Measurements from ENCODE around the gene SPINK6.

Gene SPINK6

DNA sequence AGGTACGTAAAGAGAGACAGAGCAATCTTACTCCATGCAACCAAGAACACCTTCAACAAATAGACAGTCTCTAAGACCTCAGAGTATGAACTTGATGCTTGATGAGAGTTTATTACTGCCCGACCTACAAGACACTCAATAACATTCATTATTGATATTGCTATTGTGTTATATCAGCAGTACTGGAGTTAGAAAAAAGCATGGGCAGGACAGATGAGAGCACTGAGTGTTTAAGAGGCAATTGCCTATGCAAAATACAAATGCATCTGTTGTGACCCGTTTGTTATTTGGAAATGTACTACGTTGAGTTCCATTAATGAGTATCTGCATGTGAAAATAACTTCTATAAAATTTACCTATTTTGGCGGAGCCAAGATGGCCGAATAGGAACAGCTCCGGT is 27.4 kb downstream of the SPINK6 start:
- in situ Hi-C loops (cut with MboI; ENCODE audit: low sequenced_read_pairs, unreplicated experiment): no loop called here
- no peak for TF ChIP-seq CTCF (IDR thresholded peaks at IDR 0.05; ENCODE audit: borderline replicate concordance, control extremely low read depth, extremely low read depth, insufficient read depth, missing control alignments)
- no peak for DNase-seq (ENCODE audit: low spot score)

- in situ Hi-C loops (cut with MboI; ENCODE audit: low sequenced_read_pairs, unreplicated experiment): no loop called here
Observed at GRCh38 chr5:148237785-148238417, 35.1 kb downstream of the SPINK6 start.

DNA sequence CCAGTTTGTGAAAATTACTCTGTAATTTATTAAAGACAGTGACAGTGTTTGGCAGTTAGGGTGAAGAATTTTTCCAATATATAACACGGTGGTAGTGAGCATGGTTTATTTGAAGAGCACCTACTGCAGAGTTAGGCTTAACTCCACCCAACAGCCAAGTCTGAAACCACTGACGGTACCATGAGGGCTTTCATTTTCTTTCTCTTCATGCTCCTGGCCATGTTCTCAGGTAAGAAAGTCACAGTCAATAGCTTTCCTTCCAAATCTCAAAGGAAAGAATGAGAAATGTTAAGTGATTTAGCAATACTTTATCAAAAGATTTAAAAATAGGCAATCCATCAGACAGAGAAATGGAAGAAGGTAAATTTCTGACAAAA is 35.6 kb downstream of the SPINK6 start, which contains the start of gene MARCOL:
MARCOL (plus strand) TSS at position 108 of the 377 bp plus-strand sequence; CDS start at position 181, 73 bp downstream.
- TF ChIP-seq CTCF (IDR thresholded peaks at IDR 0.05; ENCODE audit: borderline replicate concordance, control extremely low read depth, extremely low read depth, insufficient read depth, missing control alignments): no peak
- no peak for DNase-seq (ENCODE audit: low spot score)
- in situ Hi-C loops (cut with MboI; ENCODE audit: low sequenced_read_pairs, unreplicated experiment): no loop called here

More at GRCh38 chr5:148237785-148238417, 35.1 kb downstream of the SPINK6 start:
- TF ChIP-seq CTCF (IDR thresholded peaks at IDR 0.05; ENCODE audit: borderline replicate concordance, control extremely low read depth, extremely low read depth, insufficient read depth, missing control alignments): no peak
- no peak for DNase-seq (ENCODE audit: low spot score)

DNA sequence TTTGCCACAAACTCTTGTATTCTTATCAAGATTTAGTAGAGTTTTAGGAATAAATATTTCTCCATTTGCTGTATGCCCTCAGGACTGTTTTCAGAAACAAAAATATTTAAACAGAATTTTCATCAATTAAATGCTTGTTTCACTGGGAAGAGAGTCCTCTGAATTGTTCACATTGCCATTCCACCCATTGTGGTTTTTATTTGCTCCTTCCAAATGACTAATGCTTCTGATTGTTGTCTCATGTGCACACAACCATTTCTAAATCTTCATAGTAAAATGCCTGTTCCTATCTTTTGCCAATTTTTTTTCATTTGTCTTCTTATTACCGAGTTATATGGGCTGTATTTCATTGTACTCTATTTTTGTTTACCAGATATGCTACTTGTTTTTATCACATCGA is 46.1 kb downstream of the SPINK6 start:
- in situ Hi-C loops (cut with MboI; ENCODE audit: low sequenced_read_pairs, unreplicated experiment): no loop called here
- no peak for TF ChIP-seq CTCF (IDR thresholded peaks at IDR 0.05; ENCODE audit: borderline replicate concordance, control extremely low read depth, extremely low read depth, insufficient read depth, missing control alignments)
- no peak for DNase-seq (ENCODE audit: low spot score)

DNA sequence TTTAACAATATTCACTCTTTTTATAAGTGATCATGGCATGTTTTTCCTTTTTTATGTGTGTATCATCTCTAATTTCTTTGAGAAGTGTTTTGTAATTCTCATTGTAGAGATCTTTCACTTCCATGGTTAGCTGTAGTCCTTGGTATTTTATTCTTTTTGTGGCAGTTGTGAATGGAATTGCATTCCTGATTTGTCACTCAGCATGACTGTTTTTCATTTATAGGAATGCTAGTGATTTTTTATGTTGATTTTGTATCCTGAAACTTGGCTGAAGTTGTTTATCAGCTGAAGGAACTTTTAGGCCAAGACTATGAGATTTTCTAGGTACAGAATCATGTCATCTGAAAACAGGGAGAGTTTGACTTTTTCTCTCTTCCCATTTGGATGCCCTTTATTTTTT is 52.6 kb downstream of the SPINK6 start:
- DNase-seq (ENCODE audit: low spot score): no peak
- in situ Hi-C loops (cut with MboI; ENCODE audit: low sequenced_read_pairs, unreplicated experiment): no loop called here
- TF ChIP-seq CTCF (IDR thresholded peaks at IDR 0.05; ENCODE audit: borderline replicate concordance, control extremely low read depth, extremely low read depth, insufficient read depth, missing control alignments): no peak

- no peak for TF ChIP-seq CTCF (IDR thresholded peaks at IDR 0.05; ENCODE audit: borderline replicate concordance, control extremely low read depth, extremely low read depth, insufficient read depth, missing control alignments)
- in situ Hi-C loops (cut with MboI; ENCODE audit: low sequenced_read_pairs, unreplicated experiment): no loop called here
- no peak for DNase-seq (ENCODE audit: low spot score)
Observed at GRCh38 chr5:148259288-148259687, 56.4 kb downstream of the SPINK6 start.
